K562 (cell line): ENCODE measurements around the gene NCKAP1. TPM values are rescaled to one million over a fixed set of nuclear protein-coding genes. Genes with fewer than 3 reads are reported as not detected.

Experiments used
- ATAC-seq: fragments of 200-7000 bp; cut with Tn5 transposase; 3 replicates; pipeline ENCODE4 v1.9.1; 2020; ENCODE audit warnings: moderate library complexity
- BruUV-seq: library from RNA; stranded (reverse); fragments of 400-500 nt; replicated peaks from 2 replicates; lab custom pipeline; 2021; lab: Mats Ljungman, UMichigan
- CTCF ChIA-PET: fragments of 300-600 bp; formaldehyde crosslinking; extraction: SDS; loops from one replicate; lab custom pipeline; 2021; ENCODE audit warnings: low intra/inter-chr PET ratio; lab: Yijun Ruan, JAX
- POLR2A ChIA-PET: fragments of 300-600, 350-650 bp; sonication (Branson Sonifier 250); formaldehyde crosslinking; extraction: SDS; loops from one replicate; lab custom pipeline; 2021; ENCODE audit warnings: antibody characterized with exemption, inconsistent platforms; lab: Yijun Ruan, JAX
- DNase-seq, 4 experiments: peaks; one replicate each; pipeline versions ENCODE4 v3.0.0 to v3.0.0-alpha.2; 2011 to 2018; ENCODE audit warnings: low spot score in 3 of 4, mixed read lengths in 3 of 4; ENCODE audit errors: extremely low read depth in 1 of 4
- FAIRE-seq: peaks from 2 replicates; lab custom pipeline; 2011; peaks lifted over from hg19 to GRCh38; lab: Jason Lieb, UNC
- H2AFZ ChIP-seq: 2 replicates; pipeline ENCODE4 v1.6.0; 2011; ENCODE audit warnings: low read depth, low read length, control low read depth, inconsistent platforms
- H3K27ac ChIP-seq: fragments of 200-600 bp; 3 replicates; pipeline ENCODE4 v1.8.0; 2011; ENCODE audit warnings: low read depth, mild to moderate bottlenecking, control low read depth, inconsistent platforms, low read length, moderate library complexity, mixed read lengths; ENCODE audit errors: extremely low read depth
- H3K27me3 ChIP-seq, 2 experiments: fragments of 300-600 bp in 1 of 2; 2 replicates in 1 of 2; 3 replicates in 1 of 2; pipeline versions ENCODE4 v1.6.0 to v1.8.0; 2011; ENCODE audit warnings: inconsistent platforms in 2 of 2, low read length in 2 of 2, mild to moderate bottlenecking in 1 of 2, mixed read lengths in 1 of 2, moderate library complexity in 1 of 2; ENCODE audit not compliant: control insufficient read depth in 2 of 2, insufficient read depth in 2 of 2
- H3K36me3 ChIP-seq: fragments of 300-600 bp; 3 replicates; pipeline ENCODE4 v1.8.0; 2011; ENCODE audit warnings: mild to moderate bottlenecking, low read length, inconsistent platforms; ENCODE audit not compliant: control insufficient read depth, insufficient read depth
- H3K4me1 ChIP-seq, 2 experiments: fragments of 200-600 bp in 1 of 2; replicated peaks in 1 of 2; 2 replicates in 1 of 2; 3 replicates in 1 of 2; pipeline versions ENCODE4 v1.5.1 to v1.8.0; 2011; ENCODE audit warnings: inconsistent platforms in 2 of 2, low read length in 2 of 2, mild to moderate bottlenecking in 1 of 2, mixed read lengths in 1 of 2, moderate library complexity in 1 of 2; ENCODE audit not compliant: control insufficient read depth in 2 of 2, insufficient read depth in 2 of 2
- H3K4me2 ChIP-seq: 2 replicates; pipeline ENCODE4 v1.6.1; 2011; ENCODE audit warnings: low read length, control low read depth, inconsistent platforms, mixed read lengths; ENCODE audit not compliant: insufficient read depth
- H3K4me3 ChIP-seq: fragments of 200-600 bp; sonication (generic), shearing (Covaris generic); 2 replicates; pipeline ENCODE4 v1.5.1; 2016; ENCODE audit warnings: control low read depth, inconsistent platforms
- H3K79me2 ChIP-seq: fragments of 200-600 bp; 3 replicates; pipeline ENCODE4 v1.8.0; 2011; ENCODE audit warnings: low read length, inconsistent platforms; ENCODE audit not compliant: control insufficient read depth, insufficient read depth
- H3K9ac ChIP-seq, 2 experiments: 2 replicates each; pipeline versions ENCODE4 v1.6.0 to v1.6.1; 2011; ENCODE audit warnings: low read depth in 2 of 2, low read length in 2 of 2, control low read depth in 1 of 2, inconsistent platforms in 1 of 2, mild to moderate bottlenecking in 1 of 2, mixed read lengths in 1 of 2; ENCODE audit not compliant: insufficient read depth in 1 of 2
- H3K9me1 ChIP-seq: one replicate; pipeline ENCODE4 v1.6.0; 2011; ENCODE audit warnings: inconsistent platforms, mild to moderate bottlenecking, low read length, moderate library complexity; ENCODE audit not compliant: control insufficient read depth, insufficient read depth
- H3K9me3 ChIP-seq: replicated peaks from 2 replicates; pipeline ENCODE4 v1.5.1; 2011; ENCODE audit warnings: low read depth, low read length, inconsistent platforms; ENCODE audit not compliant: control insufficient read depth, insufficient read depth
- H4K20me1 ChIP-seq: replicated peaks from 2 replicates; pipeline ENCODE4 v1.6.1; 2011; ENCODE audit warnings: low read length, inconsistent platforms, mixed read lengths; ENCODE audit not compliant: control insufficient read depth, insufficient read depth
- BHLHE40 ChIP-seq: IDR thresholded peaks from 2 replicates; pipeline ENCODE4 v1.6.1; 2011; ENCODE audit warnings: low read length, improper control_type of control experiment
- CBX1 ChIP-seq: sonication (generic); IDR thresholded peaks from 2 replicates; pipeline ENCODE4 v1.6.1; 2016; ENCODE audit warnings: antibody characterized with exemption, low read depth, mild to moderate bottlenecking
- EWSR1 ChIP-seq: fragments of 450-650 bp; IDR thresholded peaks from 2 replicates; pipeline ENCODE4 v1.6.1; 2018; ENCODE audit warnings: borderline replicate concordance, mild to moderate bottlenecking, low read depth, moderate library complexity; ENCODE audit not compliant: partially characterized antibody
- FOXJ3 ChIP-seq: sonication (generic); formaldehyde crosslinking; IDR thresholded peaks from 2 replicates; pipeline ENCODE4 v1.4.0; 2020; ENCODE audit warnings: mild to moderate bottlenecking, missing genetic modification reagents
- FOXP4 ChIP-seq: sonication (generic); formaldehyde crosslinking; IDR thresholded peaks from 2 replicates; pipeline ENCODE4 v1.8.0; 2022; ENCODE audit warnings: mild to moderate bottlenecking, missing genetic modification reagents, borderline replicate concordance
- HNRNPL ChIP-seq: fragments of 200-400 bp; formaldehyde crosslinking; IDR thresholded peaks from 2 replicates; pipeline ENCODE4 v1.6.1; 2017; ENCODE audit warnings: low read depth, mild to moderate bottlenecking, low read length
- KAT8 ChIP-seq: fragments of 450-650 bp; IDR thresholded peaks from 2 replicates; pipeline ENCODE4 v1.6.1; 2016; ENCODE audit warnings: low read depth, mild to moderate bottlenecking
- NFIX ChIP-seq: fragments of 250-450 bp; sonication (Bioruptor Pico); IDR thresholded peaks from 2 replicates; pipeline ENCODE4 v1.4.0; 2020; ENCODE audit warnings: low read depth, mild to moderate bottlenecking, moderate library complexity
- NR2C1 ChIP-seq, 2 experiments: fragments of 450-650 bp; IDR thresholded peaks; 2 replicates each; pipeline ENCODE4 v1.6.1; 2017; ENCODE audit warnings: mild to moderate bottlenecking in 2 of 2, antibody characterized with exemption in 1 of 2, inconsistent platforms in 1 of 2, missing compliant biosample characterization in 1 of 2, missing genetic modification characterization in 1 of 2
- SMARCC2 ChIP-seq: fragments of 450-650 bp; IDR thresholded peaks from 2 replicates; pipeline ENCODE4 v1.6.1; 2017; ENCODE audit warnings: antibody characterized with exemption, moderate library complexity, mild to moderate bottlenecking, low read depth
- THAP7 ChIP-seq: fragments of 250-450 bp; sonication (Bioruptor Pico); IDR thresholded peaks from 2 replicates; pipeline ENCODE4 v1.5.0; 2021
- USF2 ChIP-seq: sonication (generic); formaldehyde crosslinking; IDR thresholded peaks from 2 replicates; pipeline ENCODE4 v1.5.0; 2020; ENCODE audit warnings: missing genetic modification reagents
- ZBTB1 ChIP-seq: sonication (generic); formaldehyde crosslinking; IDR thresholded peaks from 2 replicates; pipeline ENCODE4 v1.8.1; 2023; ENCODE audit warnings: missing genetic modification reagents, low read depth, mild to moderate bottlenecking, borderline replicate concordance
- ZBTB34 ChIP-seq: fragments of 250-450 bp; sonication (Bioruptor Pico); IDR thresholded peaks from 2 replicates; pipeline ENCODE4 v1.8.0; 2021; ENCODE audit warnings: mild to moderate bottlenecking, moderate library complexity
- ZNF347 ChIP-seq: fragments of 450-650 bp; formaldehyde crosslinking; IDR thresholded peaks from 2 replicates; pipeline ENCODE4 v1.4.0; 2020; ENCODE audit warnings: low read depth, mild to moderate bottlenecking, moderate library complexity
- ZNF655 ChIP-seq: fragments of 250-450 bp; sonication (Bioruptor Pico); IDR thresholded peaks from 2 replicates; pipeline ENCODE4 v1.5.0; 2021
- in situ Hi-C: fragments of 300-500 bp; cut with MboI; formaldehyde crosslinking; loops from 4 replicates; pipeline ENCODE4 v1.15.0; 2018; ENCODE audit warnings: inconsistent platforms, mixed read lengths
- intact Hi-C: fragments of 100-400 bp; cut with micrococcal nuclease; formaldehyde crosslinking; loops from 2 replicates; pipeline ENCODE4 v1.14.2; 2022
- polyA plus RNA-seq, 8 experiments: library from polyadenylated mRNA; depleted of rRNA in 4 of 8; stranded (reverse) in 5 of 8; unstranded in 3 of 8; fragments of >200 nt; fragmentation: Nextera tagmentation in 2 of 8; fragmentation: Illumina TruSeq in 1 of 8; extraction: Ambion mirVana in 2 of 8; extraction: Trizol in 1 of 8; gene quantifications; 2 replicates each; pipeline versions ENCODE4 v1.2.1 to v1.2.3, GENCODE V29; 2011 to 2014; ENCODE audit warnings: inconsistent platforms in 1 of 8, missing spikeins in 1 of 8
- total RNA-seq, 7 experiments: library from RNA; depleted of rRNA in 6 of 7; stranded (reverse); fragments of >200 nt in 6 of 7; fragmentation: Illumina TruSeq in 2 of 7; extraction: Trizol in 2 of 7; gene quantifications; 2 replicates each; pipeline versions ENCODE4 v1.2.1 to v1.2.3, GENCODE V29; 2011 to 2021; ENCODE audit warnings: low replicate concordance in 1 of 7

Gene NCKAP1
- total and polyA plus RNA-seq, 9 of the 15 experiments (the other 6 are each of a cell fraction or from before 2014, with no cell fraction given): 34.0 to 153 (median 88.7) TPM

- H3K9me1 ChIP-seq: no peaks in the 10 kb centered on the region
Observed at GRCh38 chr2:182863642-182864041, 174.6 kb downstream of the NCKAP1 start.

More at GRCh38 chr2:182863642-182864041, 174.6 kb downstream of the NCKAP1 start:
- H3K27me3 ChIP-seq: peaks cover 32 to 40% of the 10 kb centered on the region in 2 experiments
- ATAC-seq (no peak), DNase-seq (no peak), FAIRE-seq (no peak)
- H3K27ac ChIP-seq: no peak overlapping the region
- no peak overlapping the region for H3K4me3 ChIP-seq
- no peaks in the 10 kb centered on the region for H3K79me2 ChIP-seq
- H3K36me3 ChIP-seq: no peaks in the 10 kb centered on the region
- H3K4me1 ChIP-seq: peaks cover 0 to 15% of the 10 kb centered on the region in 2 experiments; a peak in 1 of 5 replicates
- intact Hi-C loops: loop anchor here (10.0 kb wide), 1 partner anchor 679 kb away; no protein-coding TSS in a partner anchor
- no peak overlapping the region for H3K4me2 ChIP-seq
- H4K20me1 ChIP-seq: no peaks in the 10 kb centered on the region; the same call in 1 of the 2 replicates
- ChIA-PET POLR2A (interaction anchor here (0.7 kb wide), 1 partner anchor 40 kb away, joined by 4 read pairs; no protein-coding TSS in a partner anchor), CTCF (no interaction called here)
- H3K9ac ChIP-seq: no peak overlapping the region
- no peak for TF ChIP-seq SMARCC2
- no peak for TF ChIP-seq FOXP4
- TF ChIP-seq THAP7: no peak
- TF ChIP-seq BHLHE40: no peak
- no peak for TF ChIP-seq ZBTB1 (CRISPR knock-in tag)
- TF ChIP-seq EWSR1: no peak
- no peak for TF ChIP-seq NR2C1 (IDR thresholded peaks at IDR 0.05)
- TF ChIP-seq NR2C1 (tag; IDR thresholded peaks at IDR 0.05): no peak
- TF ChIP-seq CBX1: no peak
- no peak for TF ChIP-seq FOXJ3 (CRISPR knock-in tag)
- TF ChIP-seq KAT8: no peak
- no peak for TF ChIP-seq USF2
- TF ChIP-seq ZBTB34: no peak
- no peak for TF ChIP-seq NFIX
- no peak for TF ChIP-seq HNRNPL
- no peak for TF ChIP-seq ZNF347 (CRISPR knock-in tag)
- no peak for TF ChIP-seq ZNF655 (CRISPR knock-in tag)
- H2AFZ ChIP-seq: no peak overlapping the region
- no peaks in the 10 kb centered on the region for H3K9me3 ChIP-seq
- in situ Hi-C loops: no loop called here
- no TSS peak for BruUV-seq
